Activated T-cell treated with anti-CD3 and anti-CD28 coated beads for 48 hours (primary cell): ENCODE data around the gene MTM1.

Experiments
- DNase-seq: peaks from one replicate; pipeline ENCODE4 v3.0.0-alpha.2; 2020; ENCODE audit warnings: low read depth

MTM1 gene

GRCh38 chrX:150605603-150606002, 37.2 kb downstream of the MTM1 start:
- DNase-seq: no peak

- no peak for DNase-seq
Observed at GRCh38 chrX:150607201-150607600, 38.8 kb downstream of the MTM1 start.

- no peak for DNase-seq
Observed at GRCh38 chrX:150610043-150610442, 41.6 kb downstream of the MTM1 start.

GRCh38 chrX:150610446-150610845, 42.0 kb downstream of the MTM1 start:
- no peak for DNase-seq

GRCh38 chrX:150615356-150615755, 46.9 kb downstream of the MTM1 start:
- no peak for DNase-seq

GRCh38 chrX:150616179-150616862, 47.9 kb downstream of the MTM1 start:
- no peak for DNase-seq

GRCh38 chrX:150616863-150617198, 48.4 kb downstream of the MTM1 start:
- DNase-seq: no peak

GRCh38 chrX:150621652-150622051, 53.2 kb downstream of the MTM1 start:
- no peak for DNase-seq

GRCh38 chrX:150623583-150623982, 55.2 kb downstream of the MTM1 start:
- DNase-seq: no peak

GRCh38 chrX:150625097-150625496, 56.7 kb downstream of the MTM1 start:
- DNase-seq: no peak

GRCh38 chrX:150625875-150626274, 57.5 kb downstream of the MTM1 start:
- no peak for DNase-seq

- DNase-seq: no peak
Observed at GRCh38 chrX:150627957-150628356, 59.5 kb downstream of the MTM1 start.

- no peak for DNase-seq
Observed at GRCh38 chrX:150635952-150636351, 67.5 kb downstream of the MTM1 start.

GRCh38 chrX:150642423-150642822, 74.0 kb downstream of the MTM1 start:
- no peak for DNase-seq

- no peak for DNase-seq
Observed at GRCh38 chrX:150643271-150643670, 74.8 kb downstream of the MTM1 start.

- no peak for DNase-seq
Observed at GRCh38 chrX:150643958-150644357, 75.5 kb downstream of the MTM1 start.

GRCh38 chrX:150644422-150644821, 76.0 kb downstream of the MTM1 start:
- DNase-seq: no peak

GRCh38 chrX:150647331-150647730, 78.9 kb downstream of the MTM1 start:
- no peak for DNase-seq

- DNase-seq: no peak
Observed at GRCh38 chrX:150648296-150648940, 80.0 kb downstream of the MTM1 start.

- no peak for DNase-seq
Observed at GRCh38 chrX:150649096-150649870, 80.9 kb downstream of the MTM1 start.

GRCh38 chrX:150651906-150652305, 83.5 kb downstream of the MTM1 start:
- DNase-seq: no peak

- no peak for DNase-seq
Observed at GRCh38 chrX:150655788-150656187, 87.4 kb downstream of the MTM1 start.

- no peak for DNase-seq
Observed at GRCh38 chrX:150663073-150663472, 94.7 kb downstream of the MTM1 start.
